HG03342 (cell line): ENCODE results near the gene CXCR3.
"Not testable (repeated sequence)": the region's sequence is repeated elsewhere in the genome, so short reads cannot be mapped to it uniquely, and the experiment has no call there.

Source experiments
- ATAC-seq: cut with Tn5 transposase; IDR thresholded peaks from one replicate; pipeline ENCODE4 v1.9.1; 2021; ENCODE audit warnings: mild to moderate bottlenecking, moderate library complexity; ENCODE audit not compliant: unreplicated experiment

CXCR3 gene

GRCh38 chrX:71612256-71612655, 6.1 kb downstream of the CXCR3 start:
- ATAC-seq, result no peak

- ATAC-seq, result not testable (repeated sequence)
Measured at GRCh38 chrX:71611736-71612135, 6.6 kb downstream of the CXCR3 start.

- no peak for ATAC-seq
Measured at GRCh38 chrX:71609095-71609750, 9.1 kb downstream of the CXCR3 start.

GRCh38 chrX:71607488-71607887, 10.8 kb downstream of the CXCR3 start:
- ATAC-seq, result no peak

GRCh38 chrX:71606536-71607216, 11.6 kb downstream of the CXCR3 start:
- no peak for ATAC-seq

GRCh38 chrX:71604796-71605568, 13.3 kb downstream of the CXCR3 start:
- no peak for ATAC-seq

GRCh38 chrX:71604141-71604540, 14.2 kb downstream of the CXCR3 start:
- ATAC-seq, result no peak

- ATAC-seq, result no peak
Measured at GRCh38 chrX:71603618-71604017, 14.7 kb downstream of the CXCR3 start.

GRCh38 chrX:71599965-71600364, 18.3 kb downstream of the CXCR3 start:
- no peak for ATAC-seq

GRCh38 chrX:71593210-71593609, 25.1 kb downstream of the CXCR3 start:
- ATAC-seq, result not testable (repeated sequence)

GRCh38 chrX:71586929-71587328, 31.4 kb downstream of the CXCR3 start:
- ATAC-seq, result no peak

GRCh38 chrX:71581210-71581609, 37.1 kb downstream of the CXCR3 start:
- ATAC-seq, result no peak

- no peak for ATAC-seq
Measured at GRCh38 chrX:71579990-71580380, 38.3 kb downstream of the CXCR3 start.

GRCh38 chrX:71579136-71579989, 38.9 kb downstream of the CXCR3 start:
- no peak for ATAC-seq

- no peak for ATAC-seq
Measured at GRCh38 chrX:71578253-71579135, 39.8 kb downstream of the CXCR3 start, which contains the start of gene GCNA. Gene GCNA, plus strand, starts transcription at chrX:71578437. Its CDS starts 2,385 bp downstream, at chrX:71580822.

- ATAC-seq, result no peak
Measured at GRCh38 chrX:71577682-71578081, 40.6 kb downstream of the CXCR3 start.

GRCh38 chrX:71573590-71573989, 44.7 kb downstream of the CXCR3 start:
- no peak for ATAC-seq

- not testable (repeated sequence) for ATAC-seq
Measured at GRCh38 chrX:71571390-71571789, 46.9 kb downstream of the CXCR3 start.
